OCI-LY3 (cell line): ENCODE measurements around the gene CAMTA1.

Experiments
- CTCF ChIP-seq: fragments of 200-600, 300-600 bp; sonication (generic); IDR thresholded peaks from 2 replicates; pipeline ENCODE4 v1.5.1; 2014; ENCODE audit warnings: antibody characterized with exemption, low read length, low read depth
- EZH2phosphoT487 ChIP-seq: fragments of 200-600 bp; shearing (Covaris generic); IDR thresholded peaks from 2 replicates; pipeline ENCODE4 v1.6.1; 2018; ENCODE audit warnings: antibody characterized with exemption, mixed run types, low read depth

DNA sequence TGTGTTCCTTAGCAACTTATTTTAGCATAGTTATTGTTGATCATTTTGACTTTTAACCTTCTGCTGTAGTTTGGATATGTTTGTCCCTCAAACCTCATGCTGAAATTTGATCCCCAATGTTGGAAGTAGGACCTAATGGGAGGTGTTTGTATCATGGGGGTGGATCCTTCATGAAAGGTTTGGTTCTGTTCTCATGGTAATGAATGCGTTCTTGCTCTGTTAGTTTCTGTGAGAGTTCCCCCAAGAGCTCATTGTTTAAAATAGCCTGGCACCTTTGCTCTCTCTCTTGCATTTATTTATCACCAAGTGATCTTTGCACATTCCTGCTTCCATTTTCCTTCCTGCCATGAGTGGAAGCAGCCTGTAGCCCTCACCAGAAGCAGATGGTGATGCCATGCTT, 613.7 kb downstream of the CAMTA1 start:
- no peak for TF ChIP-seq CTCF
- no peak for TF ChIP-seq EZH2phosphoT487
